GM19467 (cell line): Measurements from ENCODE around the gene CACNA1S.

Experiments used
- ATAC-seq: cut with Tn5 transposase; IDR thresholded peaks from one replicate; pipeline ENCODE4 v1.9.1; 2021; ENCODE audit warnings: mild to moderate bottlenecking, moderate library complexity; ENCODE audit not compliant: unreplicated experiment

The CACNA1S gene

GRCh38 chr1:201140235-201140940 lies 28.2 kb upstream of the CACNA1S start:
- ATAC-seq, result no peak

- ATAC-seq, result no peak
These were observed 27.5 kb upstream of the CACNA1S start for GRCh38 chr1:201139756-201140155.

DNA sequence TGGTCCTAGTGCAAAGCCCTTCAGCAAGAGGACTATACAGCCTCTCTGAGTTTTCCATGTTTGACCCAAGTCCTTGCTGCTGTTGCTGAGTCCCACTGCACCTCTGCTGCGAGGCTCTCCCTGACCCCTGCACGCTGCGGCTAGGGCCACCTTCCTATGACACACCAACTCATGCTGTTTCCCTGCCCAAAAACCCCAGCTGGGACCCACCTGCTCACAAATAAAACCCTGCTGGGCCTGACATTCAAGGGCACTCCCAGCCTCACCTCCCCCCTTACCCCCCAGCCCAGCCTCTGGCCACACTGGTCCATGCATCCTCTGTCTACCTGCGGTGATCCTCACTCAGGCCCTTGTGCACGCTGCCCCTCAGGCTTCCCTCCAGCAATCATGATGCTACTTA lies 27.1 kb upstream of the CACNA1S start:
- no peak for ATAC-seq

DNA sequence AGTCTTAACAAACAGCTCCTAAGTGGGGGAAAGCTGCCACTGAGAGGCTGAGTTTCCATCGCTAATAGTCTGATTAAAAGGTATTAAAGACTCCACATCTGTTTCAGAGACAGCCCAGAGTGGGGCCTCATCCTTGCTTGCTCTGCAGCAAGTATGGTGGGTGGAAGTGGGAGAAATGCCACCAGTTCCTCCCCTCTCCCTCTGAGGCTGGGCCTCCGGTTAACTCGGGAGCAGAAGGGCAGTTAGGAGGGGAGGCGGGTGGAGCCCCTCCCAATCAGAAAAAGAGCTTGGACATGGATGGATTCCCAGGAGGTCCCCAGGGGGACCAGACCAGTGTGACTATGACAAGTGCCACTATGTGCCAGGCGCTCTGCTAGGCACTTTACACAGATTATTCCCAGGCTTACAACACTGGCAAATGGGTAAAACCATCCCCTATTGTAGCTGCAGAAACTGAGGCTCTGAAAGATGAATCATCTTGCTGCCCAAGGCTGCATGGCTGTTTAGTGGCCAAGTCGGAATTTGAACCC lies 26.1 kb upstream of the CACNA1S start:
- ATAC-seq, result no peak

DNA sequence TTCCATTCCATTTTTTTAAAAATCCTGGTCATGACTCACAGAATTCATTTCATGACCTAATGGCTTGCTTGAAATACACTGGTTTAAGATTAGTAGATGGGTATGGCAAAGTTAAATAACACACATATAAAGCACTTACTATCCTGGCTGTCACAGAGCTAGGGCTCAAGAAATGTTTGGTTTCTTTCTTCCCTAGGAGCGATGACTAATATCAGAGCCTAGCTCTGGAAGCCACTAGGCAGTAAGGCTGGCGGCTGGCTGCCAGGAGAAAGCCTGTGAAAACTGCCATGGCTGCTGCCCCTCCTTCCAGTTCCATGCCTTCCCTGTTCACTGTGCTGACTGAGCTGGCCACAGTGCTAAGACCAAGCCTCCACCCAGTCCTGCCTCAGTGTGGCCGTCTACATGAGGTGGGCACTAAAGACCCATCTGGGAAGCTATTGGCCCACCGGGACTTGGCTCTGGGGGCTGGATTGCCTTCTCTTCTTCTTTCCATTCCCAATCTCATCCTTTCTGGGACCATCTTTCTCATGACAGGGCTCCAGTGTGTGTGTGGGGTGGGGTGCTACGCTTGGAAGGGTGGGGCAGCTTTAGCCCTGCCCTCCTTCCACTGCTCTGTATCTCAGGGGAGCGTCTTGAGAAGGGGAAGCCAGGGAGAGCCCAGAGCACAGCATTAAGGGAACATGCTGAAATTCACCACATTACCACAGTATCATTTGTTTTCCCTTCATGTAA lies 25.5 kb upstream of the CACNA1S start:
- no peak for ATAC-seq

DNA sequence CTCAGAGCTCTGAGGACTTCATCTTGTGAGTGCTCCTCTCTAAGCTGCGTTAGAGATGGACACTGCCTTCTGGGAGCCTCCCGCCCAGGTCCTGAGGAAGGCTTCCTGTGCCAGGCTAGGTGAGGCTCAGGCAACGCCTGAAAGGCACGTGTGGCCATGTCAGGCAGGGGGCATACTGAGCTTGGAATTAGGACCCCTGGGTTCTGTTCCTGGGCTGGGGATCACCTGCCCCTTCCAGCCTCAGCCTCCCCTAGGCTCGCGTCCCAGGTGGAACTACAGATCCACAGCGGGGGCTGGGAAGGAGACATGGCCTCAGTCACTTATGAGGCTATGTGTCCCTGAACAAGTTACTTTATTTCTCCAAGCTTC lies 24.8 kb upstream of the CACNA1S start:
- ATAC-seq, result no peak

DNA sequence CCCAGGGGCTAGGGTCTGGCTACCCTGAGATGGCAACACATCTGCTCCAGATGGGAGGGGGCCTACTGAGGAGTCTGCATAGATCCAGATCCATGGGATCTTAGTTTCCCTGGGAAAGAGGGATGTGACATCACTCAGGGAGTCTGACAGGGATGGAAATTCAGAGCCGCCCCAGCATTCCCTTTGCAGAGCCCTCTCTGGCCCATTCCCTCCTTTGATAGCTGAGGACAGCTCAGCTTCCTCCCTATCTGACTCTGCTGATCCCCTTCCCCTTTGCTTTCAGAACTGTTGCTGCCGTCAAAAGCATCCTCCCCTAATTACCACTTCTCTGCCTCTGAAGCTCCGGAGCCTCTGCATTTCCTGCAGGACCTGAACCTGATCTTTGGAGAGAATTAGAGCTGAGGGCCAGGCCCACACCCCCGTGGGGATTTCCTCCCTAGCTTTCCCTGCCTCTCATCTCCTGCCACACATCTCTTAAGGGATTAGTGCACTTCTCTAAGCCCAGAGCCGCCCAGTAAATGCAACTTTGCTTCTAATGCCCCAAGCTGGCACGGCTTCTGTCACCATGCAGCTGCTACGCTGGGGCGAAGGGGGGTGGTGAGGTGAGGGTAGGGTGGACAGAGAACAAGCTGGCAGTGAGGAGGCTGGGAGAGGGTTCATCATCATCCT lies 24.3 kb upstream of the CACNA1S start:
- no peak for ATAC-seq

DNA sequence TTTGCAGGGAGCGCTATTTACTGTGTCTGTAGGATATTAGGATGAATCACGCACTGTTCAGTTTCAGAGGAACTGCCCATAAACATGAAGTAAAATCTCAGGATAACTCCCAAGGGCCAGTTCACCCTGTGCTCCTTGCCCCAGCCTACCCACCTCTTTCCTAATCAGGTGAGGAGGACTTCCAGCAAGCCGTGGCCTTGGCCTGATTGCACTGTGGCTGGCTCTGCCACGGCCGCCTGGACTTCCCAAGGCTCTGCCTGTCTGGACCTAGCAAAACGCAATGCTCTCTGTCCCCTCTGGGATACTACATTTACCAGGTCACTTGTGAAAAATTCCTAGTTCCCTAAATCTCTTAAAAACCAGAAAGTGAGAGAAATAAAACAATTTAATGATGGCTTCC lies 22.2 kb upstream of the CACNA1S start:
- no peak for ATAC-seq

DNA sequence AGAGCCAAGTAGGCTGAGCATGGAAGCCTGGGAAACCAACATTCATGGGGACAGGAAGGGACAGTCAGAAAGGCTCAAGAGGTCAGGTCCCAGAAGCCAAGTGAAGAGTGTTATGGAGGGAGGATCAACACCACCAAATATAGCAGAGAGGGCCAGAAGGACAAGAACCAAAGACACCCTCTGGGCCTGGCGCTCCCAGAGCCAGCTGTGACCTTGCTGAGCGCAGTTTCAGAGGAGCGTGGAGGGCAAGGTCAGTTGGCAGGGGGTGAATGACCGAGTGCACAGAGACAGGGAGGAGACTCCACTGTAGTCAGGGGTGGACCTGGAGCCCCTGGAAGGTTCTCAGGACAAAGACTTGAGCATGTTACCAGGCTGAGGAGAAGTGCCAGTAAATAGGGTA lies 19.2 kb upstream of the CACNA1S start:
- ATAC-seq, result no peak

- no peak for ATAC-seq
These were observed 16.7 kb upstream of the CACNA1S start for GRCh38 chr1:201128962-201129361.

- ATAC-seq, result no peak
These were observed 16.2 kb upstream of the CACNA1S start for GRCh38 chr1:201128476-201128875.

DNA sequence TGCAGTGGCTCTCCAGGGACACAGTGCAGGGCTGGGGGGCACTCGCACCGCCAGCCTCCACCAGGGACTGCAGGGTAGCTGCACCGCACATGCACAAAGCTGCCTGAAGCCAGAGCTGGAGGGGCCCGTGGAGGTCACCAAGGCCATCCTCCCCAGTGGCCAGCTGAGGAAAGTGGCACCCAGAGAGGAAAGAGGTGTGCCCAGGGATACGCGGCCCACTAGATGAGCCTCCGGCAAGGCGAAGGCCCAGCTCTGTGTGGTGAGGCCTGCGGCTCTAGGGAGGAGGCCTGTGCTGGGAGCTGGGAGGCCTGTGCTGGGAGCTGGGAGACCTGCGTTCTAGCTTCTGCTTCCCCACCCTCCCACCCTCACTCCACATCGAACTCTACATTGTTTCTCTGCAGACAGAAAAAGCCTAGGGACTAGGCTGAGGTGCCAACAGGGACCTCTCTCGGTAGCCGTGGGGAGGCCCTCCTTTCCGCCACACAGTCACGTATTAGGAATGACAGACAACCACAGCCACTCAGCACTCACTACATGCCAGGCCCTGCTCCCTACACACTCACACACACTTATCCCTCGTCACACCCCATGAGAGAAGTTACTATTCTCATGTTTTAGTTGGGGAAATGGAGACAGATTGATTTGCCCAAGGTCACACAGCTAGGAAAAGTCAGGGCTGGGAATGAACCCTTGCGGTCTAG lies 15.7 kb upstream of the CACNA1S start:
- no peak for ATAC-seq

DNA sequence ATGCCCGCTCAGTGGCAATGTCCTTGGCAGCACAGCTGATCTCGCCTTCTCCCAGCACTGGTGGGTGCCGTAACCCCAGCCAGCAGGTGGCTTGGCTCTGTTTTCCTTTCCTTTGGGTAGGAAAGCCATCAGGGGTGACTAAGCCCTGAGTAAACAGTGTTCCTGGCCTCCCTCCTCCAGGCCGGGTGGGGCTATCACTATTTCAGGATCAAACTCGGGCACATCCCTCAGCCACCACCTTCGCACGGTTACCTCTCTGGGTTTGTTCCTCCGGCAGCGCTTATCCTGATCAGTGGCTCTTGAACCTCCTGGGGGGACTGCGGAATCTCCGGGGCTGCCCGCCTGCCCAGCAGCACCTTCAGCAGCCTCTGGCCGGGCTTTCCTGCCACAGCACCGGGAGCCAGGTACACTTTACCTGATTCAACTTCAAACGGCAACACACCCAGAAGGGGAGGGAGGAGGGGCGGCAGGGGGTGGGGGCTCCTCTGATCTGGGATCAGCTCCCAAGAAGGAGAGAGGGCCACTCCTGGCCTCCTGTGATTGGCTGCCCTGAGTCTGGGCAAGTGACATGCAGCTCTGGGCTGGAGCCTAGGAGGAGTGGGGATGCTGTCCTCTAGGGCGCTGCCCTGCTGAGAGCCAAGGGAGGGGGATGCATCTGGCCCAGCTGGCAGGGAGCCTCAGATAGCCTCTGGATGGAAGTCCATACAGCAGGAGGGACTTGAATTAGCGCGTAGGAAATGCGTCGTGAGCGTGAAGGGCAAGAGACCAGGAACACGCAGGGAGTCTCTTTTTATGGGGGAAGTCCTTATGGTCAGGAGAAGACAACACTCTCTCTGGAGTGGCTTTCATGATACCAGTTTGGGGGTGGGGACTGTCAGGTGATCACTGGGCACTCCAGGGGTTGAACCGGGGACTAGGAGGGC lies 14.9 kb upstream of the CACNA1S start, which contains the start of gene ASCL5:
ASCL5 (minus strand) TSS at position 353 of the 923 bp plus-strand sequence. CDS start 11,812 bp downstream, outside the sequence.
- ATAC-seq, result no peak

- ATAC-seq, result no peak
These were observed 14.2 kb upstream of the CACNA1S start for GRCh38 chr1:201126463-201126831.

- ATAC-seq, result no peak
These were observed 13.6 kb upstream of the CACNA1S start for GRCh38 chr1:201125800-201126199.

GRCh38 chr1:201125019-201125418 lies 12.8 kb upstream of the CACNA1S start:
- no peak for ATAC-seq

DNA sequence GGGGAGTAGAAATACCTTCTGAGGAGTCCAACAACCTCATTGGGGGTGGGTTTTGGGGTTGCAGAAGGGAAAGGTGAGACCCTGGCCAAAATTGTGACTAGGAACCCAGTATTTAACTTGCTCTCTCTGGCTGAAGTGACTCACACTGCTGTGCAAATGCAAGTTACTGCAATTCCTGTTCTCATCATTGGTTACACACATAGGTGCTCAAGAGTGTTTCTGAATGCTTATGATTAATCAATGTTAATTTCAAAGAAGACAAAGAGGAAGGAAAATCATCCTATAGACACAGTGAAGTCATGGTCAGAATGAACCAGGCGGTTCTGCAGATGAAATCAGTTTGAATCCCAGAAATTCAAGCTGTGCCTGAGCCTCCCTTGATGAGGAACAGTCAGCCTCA lies 11.6 kb upstream of the CACNA1S start:
- ATAC-seq, result no peak

DNA sequence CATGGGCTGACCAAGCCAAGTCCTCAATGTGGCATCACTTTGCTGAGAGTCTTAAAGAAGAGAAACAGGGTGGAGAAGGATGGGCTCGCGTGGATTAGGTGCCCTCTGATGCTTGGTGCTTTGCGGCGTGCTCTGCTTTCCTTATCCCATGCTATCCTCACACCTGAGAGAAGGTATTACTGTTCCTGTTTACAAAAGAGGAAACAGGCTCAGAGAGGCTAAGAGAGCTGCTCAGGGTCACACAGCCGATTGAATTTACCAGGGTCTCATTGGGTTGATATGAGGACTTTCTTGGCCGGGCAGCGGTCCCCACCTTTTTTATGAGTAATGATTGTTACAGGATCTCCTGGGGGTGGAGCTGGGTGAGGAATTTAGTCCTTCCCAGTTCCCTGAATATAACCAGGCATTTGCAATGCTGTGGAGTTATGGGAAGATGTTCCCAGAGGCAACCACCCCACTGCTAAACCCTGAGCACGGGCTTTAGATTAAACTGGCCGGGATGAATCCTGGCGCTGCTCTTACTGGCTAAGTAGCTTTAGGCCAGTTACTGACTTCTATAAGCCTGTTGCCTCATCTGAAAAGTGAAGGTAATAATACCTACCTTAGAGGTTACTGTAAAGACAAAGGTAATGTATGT lies 10.2 kb upstream of the CACNA1S start:
- no peak for ATAC-seq
